ENCODE data around the gene SAMHD1.

SAMHD1 gene

GRCh38 chr20:36872852-36873251 is 78.7 kb downstream of the SAMHD1 start:
- no peak for DNase-seq (ENCODE audit: low read depth)

GRCh38 chr20:36871640-36872570 is 79.6 kb downstream of the SAMHD1 start:
- no peak for DNase-seq (ENCODE audit: low read depth)

GRCh38 chr20:36866681-36867495 is 84.6 kb downstream of the SAMHD1 start:
- DNase-seq (ENCODE audit: low read depth): no peak

GRCh38 chr20:36866164-36866563 is 85.3 kb downstream of the SAMHD1 start:
- no peak for DNase-seq (ENCODE audit: low read depth)

GRCh38 chr20:36865861-36866149 is 85.7 kb downstream of the SAMHD1 start:
- DNase-seq (ENCODE audit: low read depth): no peak

GRCh38 chr20:36865076-36865860 is 86.2 kb downstream of the SAMHD1 start:
- DNase-seq (ENCODE audit: low read depth): no peak

- DNase-seq (ENCODE audit: low read depth): no peak
Measured at GRCh38 chr20:36862857-36863668, 88.4 kb downstream of the SAMHD1 start.

- DNase-seq (ENCODE audit: low read depth): no peak
Measured at GRCh38 chr20:36861875-36862801, 89.4 kb downstream of the SAMHD1 start.

GRCh38 chr20:36861625-36861874 is 90.0 kb downstream of the SAMHD1 start:
- no peak for DNase-seq (ENCODE audit: low read depth)

GRCh38 chr20:36860811-36861624 is 90.5 kb downstream of the SAMHD1 start:
- no peak for DNase-seq (ENCODE audit: low read depth)

- DNase-seq (ENCODE audit: low read depth): no peak
Measured at GRCh38 chr20:36860339-36860738, 91.2 kb downstream of the SAMHD1 start.

GRCh38 chr20:36859700-36860330 is 91.7 kb downstream of the SAMHD1 start:
- DNase-seq (ENCODE audit: low read depth): no peak

GRCh38 chr20:36859282-36859555 is 92.3 kb downstream of the SAMHD1 start:
- no peak for DNase-seq (ENCODE audit: low read depth)

- DNase-seq (ENCODE audit: low read depth): no peak
Measured at GRCh38 chr20:36856691-36857635, 94.5 kb downstream of the SAMHD1 start.

GRCh38 chr20:36856195-36856594 is 95.3 kb downstream of the SAMHD1 start:
- DNase-seq (ENCODE audit: low read depth): no peak

- no peak for DNase-seq (ENCODE audit: low read depth)
Measured at GRCh38 chr20:36855241-36855657, 96.3 kb downstream of the SAMHD1 start.

GRCh38 chr20:36854348-36855240 is 96.9 kb downstream of the SAMHD1 start:
- DNase-seq (ENCODE audit: low read depth): no peak
